HCT116 (cell line): Measurements from ENCODE around the gene SEC31B. TPM values are rescaled to one million over a fixed set of nuclear protein-coding genes. Genes with fewer than 3 reads are reported as not detected.
A peak's percentile ranks its signal among the peaks of the same experiment; 100 is the strongest.

Source experiments
- ATAC-seq: fragments of 200-7000 bp; cut with Tn5 transposase; 2 replicates; pipeline ENCODE4 v1.9.1; 2020; ENCODE audit warnings: mild to moderate bottlenecking, moderate library complexity
- BruUV-seq: library from RNA; stranded (reverse); fragments of 400-500 nt; replicated peaks from 2 replicates; lab custom pipeline; 2021; lab: Mats Ljungman, UMichigan
- CTCF ChIA-PET: fragments of 300-600 bp; sonication (Branson Sonifier 250); formaldehyde crosslinking; loops from one replicate; lab custom pipeline; 2021; ENCODE audit warnings: antibody characterized with exemption; lab: Charles Lee
- POLR2A ChIA-PET: fragments of 300-600, 350-600 bp; sonication (Branson Sonifier 250); formaldehyde crosslinking; loops from one replicate; lab custom pipeline; 2021; ENCODE audit warnings: antibody characterized with exemption; lab: Charles Lee
- RAD21 ChIA-PET, 2 experiments: fragments of 300-600 bp; sonication (Branson Sonifier 250); formaldehyde crosslinking; loops; one replicate each; lab custom pipeline; 2023; ENCODE audit warnings: low total read pairs in 2 of 2; ENCODE audit not compliant: uncharacterized antibody in 2 of 2, unreplicated experiment in 2 of 2, low non-redundant PET in 1 of 2; lab: Charles Lee
- DNase-seq: peaks from one replicate; pipeline ENCODE4 v3.0.0-alpha.2; 2010; ENCODE audit warnings: low read depth, low spot score
- H2AFZ ChIP-seq: fragments of 200-600 bp; shearing (Covaris generic), sonication (generic); 2 replicates; pipeline ENCODE4 v1.6.1; 2017; ENCODE audit warnings: low read depth, mixed run types, mixed read lengths, antibody characterized with exemption, low read length; ENCODE audit not compliant: poor library complexity, severe bottlenecking
- H3K27ac ChIP-seq: 2 replicates; pipeline ENCODE4 v1.5.1; 2012; ENCODE audit warnings: low read depth, low read length
- H3K27me3 ChIP-seq: fragments of 200-600 bp; sonication (generic); 2 replicates; pipeline ENCODE4 v1.6.1; 2016; ENCODE audit warnings: mixed run types, low read length, mixed read lengths; ENCODE audit not compliant: insufficient read depth
- H3K36me3 ChIP-seq, 2 experiments: fragments of 200-500 bp in 1 of 2; fragments of 200-600 bp in 1 of 2; sonication (Bioruptor generic) in 1 of 2; sonication (generic) in 1 of 2; 2 replicates each; pipeline versions ENCODE4 v1.5.1 to v1.6.1; 2014 to 2016; ENCODE audit warnings: low read length in 2 of 2, inconsistent platforms in 1 of 2, mixed read lengths in 1 of 2, mixed run types in 1 of 2; ENCODE audit not compliant: insufficient read depth in 2 of 2, control insufficient read depth in 1 of 2
- H3K4me1 ChIP-seq, 2 experiments: fragments of 200-600 bp in 1 of 2; sonication (generic) in 1 of 2; 2 replicates each; pipeline versions ENCODE4 v1.5.1 to v1.6.1; 2012 to 2017; ENCODE audit warnings: low read length in 2 of 2, inconsistent platforms in 1 of 2, mild to moderate bottlenecking in 1 of 2, mixed read lengths in 1 of 2, mixed run types in 1 of 2, moderate library complexity in 1 of 2; ENCODE audit not compliant: insufficient read depth in 2 of 2, control insufficient read depth in 1 of 2
- H3K4me2 ChIP-seq: fragments of 200-600 bp; sonication (generic); 2 replicates; pipeline ENCODE4 v1.6.1; 2017; ENCODE audit warnings: mixed run types, low read length, mixed read lengths
- H3K4me3 ChIP-seq, 2 experiments: fragments of 200-600 bp in 1 of 2; sonication (generic) in 1 of 2; replicated peaks in 1 of 2; 2 replicates each; pipeline ENCODE4 v1.5.1; 2011 to 2016; ENCODE audit warnings: low read length in 2 of 2, control low read depth in 1 of 2, low read depth in 1 of 2, mild to moderate bottlenecking in 1 of 2, mixed read lengths in 1 of 2, mixed run types in 1 of 2
- H3K79me2 ChIP-seq: fragments of 200-600 bp; sonication (generic); 2 replicates; pipeline ENCODE4 v1.6.1; 2017; ENCODE audit warnings: mild to moderate bottlenecking, mixed run types, low read length, moderate library complexity, mixed read lengths; ENCODE audit not compliant: insufficient read depth
- H3K9ac ChIP-seq: fragments of 200-600 bp; sonication (generic); 2 replicates; pipeline ENCODE4 v1.6.1; 2016; ENCODE audit warnings: low read length, mixed read lengths
- H3K9me2 ChIP-seq: fragments of 200-600 bp; sonication (generic), shearing (Covaris generic); 2 replicates; pipeline ENCODE4 v1.6.1; 2017; ENCODE audit warnings: mixed run types, mild to moderate bottlenecking, moderate library complexity; ENCODE audit not compliant: insufficient read depth
- H3K9me3 ChIP-seq, 2 experiments: fragments of 200-500 bp in 1 of 2; fragments of 200-600 bp in 1 of 2; sonication (Bioruptor generic) in 1 of 2; sonication (generic) in 1 of 2; 2 replicates each; pipeline ENCODE4 v1.6.1; 2014 to 2017; ENCODE audit warnings: low read length in 2 of 2, mixed read lengths in 2 of 2, inconsistent platforms in 1 of 2, low read depth in 1 of 2, mild to moderate bottlenecking in 1 of 2, mixed run types in 1 of 2, moderate library complexity in 1 of 2; ENCODE audit not compliant: control insufficient read depth in 1 of 2, insufficient read depth in 1 of 2
- H4K20me1 ChIP-seq: fragments of 200-600 bp; sonication (generic), shearing (Covaris generic); 2 replicates; pipeline ENCODE4 v1.6.1; 2017; ENCODE audit warnings: mixed run types, mild to moderate bottlenecking, moderate library complexity; ENCODE audit not compliant: insufficient read depth
- CBX3 ChIP-seq: IDR thresholded peaks from 2 replicates; pipeline ENCODE4 v1.6.1; 2012; ENCODE audit warnings: low read depth
- CEBPB ChIP-seq: IDR thresholded peaks from 2 replicates; pipeline ENCODE4 v1.6.1; 2012; ENCODE audit warnings: low read depth
- CTCF ChIP-seq, 3 experiments: fragments of 200-600 bp in 1 of 3; sonication (generic) in 1 of 3; IDR thresholded peaks in 2 of 3; conservative IDR thresholded peaks in 1 of 3; 2 replicates each; pipeline ENCODE4 v1.5.1; 2012 to 2017; ENCODE audit warnings: low read depth in 2 of 3, low read length in 2 of 3, antibody characterized with exemption in 1 of 3, borderline replicate concordance in 1 of 3, control low read depth in 1 of 3, mild to moderate bottlenecking in 1 of 3, mixed read lengths in 1 of 3, mixed run types in 1 of 3, moderate library complexity in 1 of 3; ENCODE audit not compliant: insufficient read depth in 1 of 3
- EGR1 ChIP-seq: IDR thresholded peaks from 2 replicates; pipeline ENCODE4 v1.6.1; 2012; ENCODE audit warnings: low read depth
- EZH2 ChIP-seq: fragments of 200-600 bp; sonication (generic); IDR thresholded peaks from 2 replicates; pipeline ENCODE4 v1.6.1; 2017; ENCODE audit warnings: antibody characterized with exemption, mixed run types
- EZH2phosphoT487 ChIP-seq: fragments of 200-600 bp; IDR thresholded peaks from 2 replicates; pipeline ENCODE4 v1.6.1; 2018; ENCODE audit warnings: antibody characterized with exemption, borderline replicate concordance
- FOSL1 ChIP-seq: IDR thresholded peaks from 2 replicates; pipeline ENCODE4 v1.6.1; 2012; ENCODE audit warnings: low read depth
- JUND ChIP-seq: IDR thresholded peaks from 2 replicates; pipeline ENCODE4 v1.6.1; 2012
- MAX ChIP-seq: IDR thresholded peaks from 2 replicates; pipeline ENCODE4 v1.6.1; 2012
- POLR2AphosphoS5 ChIP-seq: IDR thresholded peaks from 2 replicates; pipeline ENCODE4 v1.6.1; 2011; ENCODE audit warnings: mild to moderate bottlenecking, low read depth, low read length, moderate library complexity
- RAD21 ChIP-seq: IDR thresholded peaks from 2 replicates; pipeline ENCODE4 v1.6.1; 2012; ENCODE audit warnings: low read depth, mild to moderate bottlenecking
- REST ChIP-seq: IDR thresholded peaks from 2 replicates; pipeline ENCODE4 v1.6.1; 2012; ENCODE audit warnings: low read depth
- SRF ChIP-seq: IDR thresholded peaks from 2 replicates; pipeline ENCODE4 v1.6.1; 2012; ENCODE audit warnings: low read depth
- TCF7L2 ChIP-seq: IDR thresholded peaks from 2 replicates; pipeline ENCODE4 v1.7.0; 2011; ENCODE audit warnings: borderline replicate concordance, inconsistent platforms; ENCODE audit not compliant: insufficient read depth, insufficient read length; ENCODE audit errors: extremely low read depth
- ZFX ChIP-seq: fragments of 450-650 bp; IDR thresholded peaks from 2 replicates; pipeline ENCODE4 v1.6.1; 2017
- intact Hi-C: fragments of 100-400 bp; cut with micrococcal nuclease; formaldehyde crosslinking; loops from 2 replicates; pipeline ENCODE4 v1.10.0; 2022
- total RNA-seq: library from RNA; stranded (reverse); gene quantifications from one replicate; pipeline ENCODE4 v1.2.1, GENCODE V29; 2021; ENCODE audit not compliant: unreplicated experiment

The SEC31B gene
- total RNA-seq, 1 experiment from 2014 or later = 30.9 TPM

- no TSS peak for BruUV-seq
- no peak for TF ChIP-seq REST
- no peak for TF ChIP-seq EGR1
- no peak for TF ChIP-seq CTCF (IDR thresholded peaks at IDR 0.05 in 2 of 3, conservative IDR thresholded peaks at IDR 0.05 in 1 of 3; ENCODE audit: borderline replicate concordance in 1 of 3, insufficient read depth in 1 of 3, low read depth in 2 of 3, low read length in 2 of 3)
- TF ChIP-seq FOSL1 = no peak
- no peak for TF ChIP-seq EZH2
- no peak for TF ChIP-seq TCF7L2
- TF ChIP-seq JUND = no peak
- no peak for TF ChIP-seq CBX3
- no peak for TF ChIP-seq ZFX
- no peak for TF ChIP-seq SRF
- TF ChIP-seq POLR2AphosphoS5 = no peak
- TF ChIP-seq MAX = no peak
- no peak for TF ChIP-seq RAD21
- TF ChIP-seq EZH2phosphoT487 = no peak
- TF ChIP-seq CEBPB = no peak
- POLR2A ChIA-PET = no interaction called here
- Histone ChIP-seq H3K4me3 (no peak overlapping the region), H3K9ac (no peak overlapping the region), H3K27me3 (no peaks in the 10 kb centered on the region), H3K9me2 (no peaks in the 10 kb centered on the region), H4K20me1 (no peaks in the 10 kb centered on the region), H3K4me1 (peaks cover 10 to 17% of the 10 kb centered on the region in 2 experiments), H3K4me2 (peak overlapping the region; percentile 86; the same call in 1 of the 2 replicates), H2AFZ (no peak overlapping the region), H3K9me3 (no peaks in the 10 kb centered on the region), H3K36me3 (peaks cover 34 to 37% of the 10 kb centered on the region in 2 experiments), H3K79me2 (peaks cover 56% of the 10 kb centered on the region), H3K27ac (no peak overlapping the region)
- intact Hi-C loops = no loop called here
- ATAC-seq (no peak), DNase-seq (no peak)
- RAD21 ChIA-PET = no interaction called here
- CTCF ChIA-PET = interaction anchor here (0.9 to 1.0 kb wide), 2 partner anchors 19 to 33 kb away, joined by 3 read pairs; no protein-coding TSS in a partner anchor
Observed at GRCh38 chr10:100537475-100537874, 17.8 kb upstream of the SEC31B start.
